SH-SY5Y (cell line): ENCODE data around the gene MIEF1.

ENCODE experiments used
- GATA2 ChIP-seq: IDR thresholded peaks from 2 replicates; pipeline ENCODE4 v1.6.1; 2011; ENCODE audit warnings: mild to moderate bottlenecking, low read depth, low read length
- GATA3 ChIP-seq: IDR thresholded peaks from 2 replicates; pipeline ENCODE4 v1.6.1; 2011; ENCODE audit warnings: low read depth, mild to moderate bottlenecking, low read length, moderate library complexity

GRCh38 chr22:39530116-39530515 is 28.0 kb downstream of the MIEF1 start:
- TF ChIP-seq GATA2: no peak
- TF ChIP-seq GATA3: no peak
